ENCODE measurements around the gene UROS. TPM values are rescaled to one million over a fixed set of nuclear protein-coding genes. Genes with fewer than 3 reads are reported as not detected.

Gene UROS
- total RNA-seq, 1 donor from 2014 or later, result 50.7 TPM

DNA sequence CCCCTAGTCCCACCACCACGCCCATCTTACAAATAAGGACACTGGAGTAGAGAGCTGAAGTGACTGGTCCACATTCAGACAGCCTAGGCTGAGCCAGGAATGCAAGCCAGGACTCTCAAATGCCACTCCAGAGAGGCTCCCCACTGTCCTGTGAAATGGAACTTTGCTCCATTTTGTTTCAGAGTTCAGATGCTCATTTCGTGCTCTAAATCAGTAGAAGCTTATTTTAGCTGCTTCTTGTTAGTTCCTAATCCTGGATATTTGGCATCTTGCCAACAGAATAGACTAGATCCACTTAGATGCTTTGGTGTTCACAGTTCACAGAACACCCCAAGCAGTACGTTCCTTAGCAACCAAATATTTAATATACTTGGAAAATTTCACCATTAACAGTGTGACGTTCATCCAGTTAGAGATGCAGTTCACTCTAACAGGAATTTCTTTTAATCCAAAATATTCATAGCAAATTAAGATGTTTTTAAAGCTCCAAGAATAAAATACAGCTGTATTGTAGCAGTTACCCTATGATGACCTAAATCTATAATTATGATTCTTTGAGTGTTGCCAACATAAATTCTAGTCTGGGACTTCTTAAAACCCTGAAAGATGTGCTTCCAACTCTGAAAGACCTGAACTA, 54.7 kb downstream of the UROS start:
- intact Hi-C loops (cut with micrococcal nuclease), result no loop called here

DNA sequence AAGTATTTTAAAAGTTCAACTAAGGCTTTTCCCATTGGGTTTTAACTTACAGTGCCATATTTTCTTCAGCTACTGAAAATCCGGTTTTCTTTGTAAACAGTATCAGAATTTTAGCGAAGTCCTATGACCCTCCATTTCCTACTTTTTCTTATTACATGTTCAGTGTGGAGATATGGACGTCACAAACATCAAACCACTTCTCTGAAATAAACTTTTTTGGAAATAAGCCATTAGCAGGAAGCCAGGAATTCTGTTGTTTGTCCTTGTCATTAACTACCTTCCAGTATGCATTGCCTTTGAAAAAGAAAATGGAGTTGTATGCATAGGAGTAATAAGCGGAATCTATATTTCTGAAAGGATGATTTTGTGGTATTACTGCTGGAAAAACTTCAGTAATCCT, 56.5 kb downstream of the UROS start:
- intact Hi-C loops (cut with micrococcal nuclease), result no loop called here

DNA sequence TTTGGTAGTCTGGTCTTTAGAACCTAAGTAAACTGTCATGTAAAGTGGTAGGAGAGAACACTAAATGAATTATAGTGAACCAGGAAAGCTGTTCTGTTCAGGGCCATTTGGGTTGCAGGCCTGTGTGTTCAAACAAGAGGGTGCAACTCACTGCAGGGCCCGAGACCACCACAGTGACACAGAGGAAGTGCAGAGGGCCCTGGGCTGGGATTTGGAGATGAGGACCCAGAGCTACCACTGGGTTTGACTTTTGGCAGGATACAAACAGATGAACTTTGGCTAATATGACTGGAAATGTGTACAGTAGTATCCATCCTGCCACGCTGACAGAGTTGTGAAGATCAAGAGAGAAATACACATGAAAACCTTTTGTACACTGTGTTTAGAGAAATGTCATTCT, 57.2 kb downstream of the UROS start:
- intact Hi-C loops (cut with micrococcal nuclease), result no loop called here

DNA sequence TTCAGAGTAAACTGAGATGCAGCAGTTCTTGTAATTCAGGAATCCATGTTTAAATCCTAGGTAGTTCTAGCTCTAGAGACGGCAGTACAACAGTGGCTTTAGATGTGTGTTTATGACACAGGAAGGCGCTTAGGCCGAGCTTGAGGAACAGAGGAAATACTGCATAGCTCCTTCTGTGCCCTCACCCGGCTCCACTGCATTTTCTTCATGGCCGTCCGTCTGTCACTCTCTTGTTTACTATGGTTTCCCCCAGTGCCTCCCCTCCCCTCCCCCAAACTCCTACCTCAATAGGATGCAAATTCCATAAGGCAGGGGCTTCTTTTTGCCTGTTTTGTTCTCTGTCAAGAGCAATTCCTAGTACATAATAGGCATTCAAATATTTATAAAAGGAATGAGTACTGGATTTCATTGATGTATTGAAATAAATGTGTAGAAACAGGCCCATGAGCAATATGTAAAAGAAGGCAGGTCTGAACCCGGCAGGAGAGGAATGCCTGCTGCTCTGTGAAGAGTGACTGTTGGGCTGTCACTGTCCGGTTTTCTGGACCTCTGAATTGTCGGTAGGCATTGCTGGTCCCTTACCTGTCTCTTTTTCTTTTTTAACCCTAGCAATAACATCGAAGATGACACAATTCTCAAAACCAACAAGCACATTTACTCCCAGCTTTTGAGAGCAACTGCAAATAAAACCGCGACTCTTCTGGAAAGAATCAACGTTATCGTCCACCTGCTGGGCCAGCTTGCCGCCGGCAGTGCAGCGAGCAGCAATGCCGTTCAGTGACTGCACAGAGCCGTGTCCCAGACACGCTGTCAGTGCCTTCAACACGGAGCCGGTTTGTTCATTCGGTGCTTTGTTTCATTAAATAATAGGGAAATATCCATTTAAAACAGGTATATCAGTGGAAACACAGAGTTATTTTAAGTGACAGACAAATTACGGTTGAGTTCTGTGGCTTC, 60.1 kb downstream of the UROS start:
- intact Hi-C loops (cut with micrococcal nuclease), result no loop called here

DNA sequence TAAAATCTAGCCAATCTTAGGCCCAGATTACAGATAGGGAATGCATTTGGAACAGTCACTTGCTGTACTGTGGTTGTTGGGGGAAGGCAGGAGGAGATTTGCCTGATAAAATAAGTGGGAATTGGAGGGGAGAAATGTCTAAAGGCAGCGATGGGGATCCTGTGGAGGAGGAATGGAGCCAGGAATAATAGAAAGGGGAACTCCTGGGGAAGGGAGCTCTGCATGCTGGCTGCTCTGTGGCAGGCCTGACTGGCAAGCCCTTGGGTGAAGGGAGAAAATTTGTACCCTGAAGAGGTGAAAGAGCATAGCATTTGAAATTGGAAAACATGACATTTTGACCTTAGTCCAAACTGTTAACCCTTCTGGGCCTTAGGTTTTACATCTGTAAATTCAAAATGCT, 61.1 kb downstream of the UROS start:
- intact Hi-C loops (cut with micrococcal nuclease), result no loop called here

DNA sequence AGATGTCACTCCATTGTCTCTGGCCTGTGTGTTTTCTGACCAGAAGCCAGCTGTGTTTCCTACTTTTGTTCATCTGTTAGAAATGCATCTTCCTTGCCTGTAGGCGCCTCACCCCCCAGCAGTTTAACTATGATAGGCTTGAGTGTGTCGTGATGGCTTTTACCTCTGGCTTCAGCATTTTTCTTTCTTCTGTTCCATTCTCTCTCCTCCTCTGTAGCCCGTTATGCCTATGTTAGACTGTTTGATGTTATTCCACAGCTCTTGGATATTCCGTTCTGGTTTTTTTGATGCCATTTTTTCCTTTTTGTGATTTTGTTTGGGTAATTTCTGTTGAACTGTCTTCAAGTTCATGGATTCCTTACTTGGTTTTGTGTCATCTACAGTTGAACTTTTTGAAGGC, 65.3 kb downstream of the UROS start:
- intact Hi-C loops (cut with micrococcal nuclease), result no loop called here

DNA sequence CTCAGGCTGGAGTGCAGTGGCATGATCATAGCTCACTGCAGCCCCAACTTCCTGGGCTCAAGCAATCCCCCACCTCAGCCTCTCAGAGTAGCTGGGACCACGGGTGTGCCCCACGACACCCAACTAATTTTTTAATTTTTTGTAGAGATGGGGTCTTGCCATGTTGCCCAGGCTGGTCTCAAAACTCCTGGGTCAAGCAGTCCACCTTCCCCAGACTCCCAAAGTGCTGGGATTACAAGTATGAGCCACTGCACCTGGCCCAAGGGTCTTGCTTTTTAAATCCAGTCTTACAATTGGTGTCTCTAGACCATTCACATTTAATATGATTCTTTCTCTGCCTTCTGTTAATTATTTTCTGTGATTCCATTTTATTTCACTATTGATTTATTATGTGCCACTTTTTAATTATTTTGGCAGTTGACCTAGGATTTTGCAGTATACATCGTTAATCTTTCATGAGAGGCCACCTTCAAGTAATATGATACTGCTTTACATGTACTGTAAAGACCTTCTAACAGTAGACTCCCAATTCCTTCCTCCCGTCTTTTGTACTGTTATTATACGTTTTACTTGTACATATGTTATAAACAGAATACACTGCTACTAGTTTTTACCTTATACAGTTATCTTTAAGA, 66.1 kb downstream of the UROS start:
- intact Hi-C loops (cut with micrococcal nuclease), result no loop called here

DNA sequence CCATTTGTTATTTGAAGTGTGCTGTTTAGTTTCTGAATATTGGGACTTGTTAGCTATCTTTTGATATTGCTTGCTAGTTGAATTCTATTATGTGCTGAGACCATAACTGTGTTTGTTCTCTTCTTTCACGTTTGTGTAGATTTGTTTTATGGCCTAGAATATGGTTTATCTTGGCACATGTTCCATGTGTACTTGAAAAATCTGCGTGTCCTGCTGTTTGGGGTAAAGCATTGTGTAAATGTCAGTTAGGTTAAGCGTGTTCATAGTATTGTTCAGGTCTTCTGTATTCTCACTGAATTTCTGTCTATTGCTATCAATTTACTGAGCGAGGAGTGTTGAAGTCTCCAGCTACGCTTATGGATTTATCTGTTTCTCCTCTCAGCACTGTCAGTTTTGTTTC, 66.9 kb downstream of the UROS start:
- intact Hi-C loops (cut with micrococcal nuclease), result no loop called here

DNA sequence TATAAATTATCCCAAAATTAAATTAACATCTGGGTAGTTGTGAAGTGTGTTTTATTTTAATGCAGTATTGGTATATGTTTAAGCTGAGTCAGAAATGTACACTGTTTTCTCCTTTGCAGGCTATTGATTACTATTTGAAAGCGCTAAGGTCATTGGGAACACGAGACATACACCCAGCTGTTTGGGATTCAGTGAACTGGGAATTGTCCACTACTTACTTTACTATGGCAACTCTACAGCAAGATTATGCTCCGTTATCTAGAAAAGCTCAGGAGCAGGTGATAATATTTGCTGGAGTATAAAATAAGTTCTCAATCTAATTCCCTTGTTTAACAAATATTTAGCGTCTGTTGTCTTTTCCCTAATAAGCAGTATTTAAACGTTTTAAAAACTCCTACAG, 75.6 kb downstream of the UROS start:
- intact Hi-C loops (cut with micrococcal nuclease), result no loop called here

DNA sequence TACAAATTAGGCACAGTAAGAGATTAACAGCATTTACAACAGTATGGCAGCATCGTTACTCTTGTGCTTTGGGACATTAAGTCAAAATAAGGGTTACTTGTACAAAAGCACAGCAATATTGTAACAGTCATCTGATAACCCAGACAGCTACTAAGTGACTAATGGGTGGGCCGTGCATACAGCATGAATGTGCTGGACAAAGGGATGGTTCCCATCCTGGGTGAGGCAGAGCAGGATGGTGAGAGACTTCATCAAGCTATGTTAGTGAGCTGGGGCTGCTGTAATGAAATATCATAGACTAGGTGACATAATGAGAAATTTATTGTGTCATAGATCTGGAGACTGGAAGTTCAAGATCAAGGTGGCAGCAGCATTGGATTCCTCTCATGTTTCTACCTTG, 78.1 kb downstream of the UROS start:
- intact Hi-C loops (cut with micrococcal nuclease), result no loop called here

DNA sequence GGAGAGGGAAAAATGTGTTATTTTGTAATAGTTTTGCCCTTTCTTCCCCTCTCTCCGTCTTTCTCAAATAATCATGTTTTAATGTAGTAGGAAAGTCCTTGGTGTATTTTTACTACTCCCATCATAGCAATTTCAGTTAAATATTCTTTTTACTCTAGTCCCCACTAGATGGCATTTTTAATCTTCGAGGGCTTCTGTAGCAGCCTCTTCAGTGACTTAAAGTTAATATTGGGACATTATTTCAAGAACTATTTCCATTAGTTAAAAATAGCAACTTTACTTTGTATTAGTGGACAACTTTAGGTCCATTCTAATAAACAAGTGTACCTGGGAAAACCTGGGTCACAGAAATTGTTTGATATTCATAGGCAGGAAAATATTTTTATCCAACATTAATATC, 80.6 kb downstream of the UROS start:
- intact Hi-C loops (cut with micrococcal nuclease), result no loop called here

DNA sequence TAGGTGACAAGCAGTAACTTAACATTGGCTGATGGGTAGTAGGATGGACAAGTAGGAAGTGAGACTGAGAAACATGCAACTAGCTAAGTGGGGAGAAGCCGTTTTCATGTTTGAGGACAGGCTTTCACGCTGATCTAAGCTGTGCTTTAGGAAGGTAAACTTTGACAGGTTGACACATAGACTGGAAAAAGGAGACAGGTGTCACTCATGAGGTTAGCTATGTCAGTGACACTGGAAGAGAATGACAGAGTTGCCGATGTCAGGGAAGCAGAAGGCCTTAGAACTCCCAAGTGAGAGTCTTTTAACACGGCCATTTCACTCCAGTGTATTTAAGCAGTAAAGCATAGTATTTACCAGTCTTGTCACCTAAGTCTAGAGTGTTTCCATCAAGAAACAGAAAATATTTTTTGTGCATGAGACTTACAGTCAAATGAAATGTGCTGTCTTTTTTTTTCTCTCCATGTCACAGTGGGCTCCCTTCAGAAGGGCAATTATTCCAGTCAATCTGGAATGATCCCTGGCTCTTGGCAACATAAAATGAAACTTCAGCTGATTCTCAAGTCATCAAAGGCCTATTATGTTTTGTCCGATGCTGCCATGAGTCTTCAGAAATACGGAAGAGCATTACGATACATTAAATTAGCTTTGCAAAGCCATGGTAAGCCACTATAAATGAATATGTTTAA, 82.9 kb downstream of the UROS start:
- intact Hi-C loops (cut with micrococcal nuclease), result loop anchor here (2.0 kb wide), 1 partner anchor 17 kb away; no protein-coding TSS in a partner anchor

Other genes with a start within 250 kb of the UROS start
- not detected in 2 replicates for gene TEX36, start 140.1 kb downstream of the UROS start, total RNA-seq
- 42.1 and 44.7 TPM in 2 replicates for gene EDRF1, start 103.5 kb downstream of the UROS start, total RNA-seq
- 0.24 and 0.27 TPM in 2 replicates for gene MMP21, start 47.4 kb downstream of the UROS start, total RNA-seq
- gene BCCIP, start 288 bp upstream of the UROS start, total RNA-seq, result 66.4 and 72.8 TPM in 2 replicates
- gene DHX32, start 58.0 kb upstream of the UROS start, total RNA-seq, result 9.0 and 11.1 TPM in 2 replicates
- gene FANK1, start 73.3 kb upstream of the UROS start, total RNA-seq, result not detected in 2 replicates